NCI-H1092 (cell line): ENCODE data around the gene NOL6.
A peak's percentile ranks its signal among the peaks of the same experiment; 100 is the strongest.
"Not testable (repeated sequence)": the region's sequence is repeated elsewhere in the genome, so short reads cannot be mapped to it uniquely, and the experiment has no call there.

Source experiments
- DNase-seq: peaks from one replicate; lab custom pipeline; 2025; lab: John Stamatoyannopoulos, UW

Gene NOL6

DNA sequence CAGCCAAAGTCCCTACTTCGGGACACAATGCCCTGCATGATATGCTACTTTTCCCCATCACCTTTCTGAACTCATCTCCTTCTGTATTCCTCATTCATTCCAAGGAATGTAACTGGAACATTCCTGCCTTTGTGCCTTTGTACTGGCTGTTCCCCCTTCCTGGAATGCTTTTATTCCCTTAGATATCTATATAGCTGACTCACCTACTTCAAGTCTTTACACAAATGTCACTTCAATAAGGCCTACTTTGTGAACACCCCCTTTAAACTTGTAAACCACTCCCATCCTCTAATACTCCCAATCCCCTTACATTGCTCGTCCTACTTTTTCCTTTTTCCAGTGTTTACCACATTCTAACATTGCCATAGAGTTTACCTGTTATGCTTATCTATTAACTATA lies 2.4 kb downstream of the NOL6 start:
- DNase-seq, result no peak

- DNase-seq, result no peak
These were observed 3.8 kb downstream of the NOL6 start for GRCh38 chr9:33469891-33470290.

DNA sequence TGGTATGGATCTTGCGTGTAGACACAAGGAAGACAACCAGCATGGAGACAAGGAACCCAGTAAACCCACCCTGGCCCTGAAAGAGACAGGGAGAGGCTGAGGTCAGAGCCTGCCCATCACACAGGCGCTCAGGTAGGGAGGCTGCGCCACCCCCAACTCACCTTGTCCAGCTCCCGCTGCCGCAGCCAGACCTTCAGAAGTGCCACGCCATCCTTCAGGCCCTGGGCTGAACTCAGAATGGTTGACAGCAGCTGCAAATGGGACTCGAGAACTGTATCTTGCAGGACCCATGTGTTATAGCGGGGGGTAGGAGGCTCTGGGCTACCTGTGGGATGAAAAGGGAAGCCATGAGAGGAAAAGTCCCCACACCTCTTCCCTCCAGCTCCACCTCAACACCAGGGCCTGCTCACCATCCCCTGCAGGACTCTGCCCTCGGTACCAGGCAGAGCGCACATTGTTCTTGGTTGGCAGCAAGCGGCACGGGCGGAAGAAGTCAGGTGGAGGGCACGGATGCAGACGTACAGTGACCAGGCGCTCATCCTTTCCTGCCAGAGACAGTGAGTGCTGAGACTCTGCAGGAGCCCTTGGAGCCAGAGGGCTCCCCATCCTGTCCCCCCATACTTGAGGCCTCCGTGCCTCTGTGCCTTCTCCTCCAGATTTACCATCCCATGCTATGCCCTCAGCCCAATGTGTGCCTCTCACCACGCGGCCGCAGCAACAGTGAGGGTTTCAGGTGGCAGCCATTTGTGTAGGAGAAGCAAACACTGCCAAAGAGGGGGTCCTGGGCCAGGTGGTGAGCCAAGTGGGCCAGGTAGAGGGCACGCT lies 4.7 kb downstream of the NOL6 start:
- DNase-seq, result no peak

- no peak for DNase-seq
These were observed 5.5 kb downstream of the NOL6 start for GRCh38 chr9:33468215-33468730.

DNA sequence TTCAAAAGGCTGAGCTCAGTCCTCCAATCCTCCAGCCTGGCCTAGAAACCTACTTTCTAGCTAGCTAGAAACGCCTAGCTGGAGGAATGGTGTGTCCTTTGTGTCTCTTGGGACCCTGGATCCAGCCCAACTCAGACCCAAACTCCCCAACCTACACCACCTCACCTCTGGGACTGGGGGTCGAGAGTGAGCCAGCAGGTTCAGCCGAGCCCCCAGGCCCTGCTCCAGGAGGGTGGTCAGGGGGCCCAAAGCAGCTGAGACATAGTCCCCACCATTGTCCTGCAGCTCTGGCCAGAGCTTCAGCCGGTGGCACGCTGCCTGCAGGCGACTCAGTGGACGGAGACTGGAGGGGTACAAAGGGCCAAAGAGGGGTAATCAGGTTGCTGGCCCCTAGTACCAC lies 6.2 kb downstream of the NOL6 start:
- DNase-seq, result no peak

- peak; percentile 13 for DNase-seq
These were observed 6.9 kb downstream of the NOL6 start for GRCh38 chr9:33466565-33467495.

- DNase-seq, result no peak
These were observed 7.8 kb downstream of the NOL6 start for GRCh38 chr9:33465596-33466564.

DNA sequence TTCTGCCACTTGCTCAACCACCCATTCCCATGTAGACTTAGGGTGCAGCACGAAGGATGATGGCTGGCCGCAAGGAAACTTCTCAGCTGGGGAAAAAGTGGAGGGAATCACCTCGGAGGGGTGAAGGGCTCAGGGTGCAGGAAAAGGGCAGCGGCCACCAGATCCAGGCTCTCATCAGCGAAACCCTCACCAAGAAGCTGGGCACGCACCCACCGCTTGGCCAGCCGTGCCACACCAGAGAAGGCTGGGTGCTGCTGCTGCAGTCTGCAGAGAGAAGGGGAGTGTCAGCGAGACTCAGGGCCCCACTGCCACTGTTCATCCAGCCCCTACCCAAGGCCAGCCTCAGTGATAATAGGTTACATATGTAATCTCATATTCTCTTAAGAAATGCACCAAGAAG lies 8.6 kb downstream of the NOL6 start:
- no peak for DNase-seq

- DNase-seq, result no peak
These were observed 9.6 kb downstream of the NOL6 start for GRCh38 chr9:33464045-33464636.

- DNase-seq, result no peak
These were observed 10.6 kb downstream of the NOL6 start for GRCh38 chr9:33463151-33463550.

DNA sequence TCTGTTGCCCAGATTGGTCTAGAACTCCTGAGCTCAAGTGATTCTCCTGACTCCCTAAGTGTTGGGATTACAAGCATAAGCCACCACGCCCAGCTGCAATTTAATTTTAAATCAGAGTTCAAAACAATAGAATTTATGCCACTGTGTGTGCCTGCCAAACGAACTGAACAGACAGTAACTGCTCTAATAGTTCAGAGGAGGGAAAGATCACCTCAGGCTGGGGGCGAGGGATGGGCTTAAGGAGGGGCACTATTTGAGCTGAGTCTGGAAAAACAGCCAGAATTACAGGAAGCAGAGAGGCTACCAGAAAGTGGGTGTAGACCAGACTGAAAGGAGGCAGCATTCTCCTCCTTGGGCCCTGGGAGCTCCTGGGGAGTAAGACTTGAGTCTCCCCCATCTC lies 12.2 kb downstream of the NOL6 start:
- no peak for DNase-seq

- no peak for DNase-seq
These were observed 12.9 kb downstream of the NOL6 start for GRCh38 chr9:33460854-33461253.

- DNase-seq, result no peak
These were observed 14.6 kb downstream of the NOL6 start for GRCh38 chr9:33459115-33459514.

DNA sequence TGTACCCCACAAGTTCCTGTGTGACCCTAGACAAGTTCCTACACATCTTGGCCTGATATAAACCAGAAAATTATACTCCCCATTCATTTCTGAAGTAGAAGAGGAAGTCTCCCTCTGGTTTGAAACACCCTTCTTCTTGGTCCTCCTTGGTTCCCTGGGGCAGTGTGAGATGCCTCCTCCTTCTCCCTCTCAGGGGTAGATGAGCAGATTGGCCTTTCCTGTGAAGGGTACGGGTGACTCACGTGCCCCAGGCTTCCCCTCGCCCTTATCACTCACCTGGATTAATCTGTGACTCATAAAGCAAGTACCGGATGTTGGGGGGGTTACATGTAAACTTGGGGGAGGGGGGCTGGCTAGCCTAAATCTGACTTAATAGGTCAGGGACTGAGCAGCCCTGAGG lies 15.3 kb downstream of the NOL6 start:
- DNase-seq, result no peak

GRCh38 chr9:33455945-33456344 lies 17.8 kb downstream of the NOL6 start:
- no peak for DNase-seq

DNA sequence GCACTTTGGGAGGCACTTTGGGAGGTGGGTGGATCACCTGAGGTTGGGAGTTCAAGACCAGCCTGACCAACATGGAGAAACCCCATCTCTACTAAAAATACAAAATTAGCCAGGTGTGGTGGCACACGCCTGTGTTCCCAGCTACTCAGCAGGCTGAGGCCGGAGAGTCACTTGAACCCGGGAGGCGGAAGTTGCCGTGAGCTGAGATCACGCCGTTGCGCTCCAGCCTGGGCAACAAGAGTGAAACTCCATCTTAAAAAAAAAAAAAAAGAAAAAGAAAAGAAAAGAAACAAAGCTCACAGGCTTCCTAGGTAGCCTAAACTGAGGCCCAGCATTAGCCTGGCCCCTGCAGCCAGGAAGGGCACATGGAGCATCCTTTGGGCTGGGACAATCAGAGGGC lies 18.3 kb downstream of the NOL6 start:
- not testable (repeated sequence) for DNase-seq

DNA sequence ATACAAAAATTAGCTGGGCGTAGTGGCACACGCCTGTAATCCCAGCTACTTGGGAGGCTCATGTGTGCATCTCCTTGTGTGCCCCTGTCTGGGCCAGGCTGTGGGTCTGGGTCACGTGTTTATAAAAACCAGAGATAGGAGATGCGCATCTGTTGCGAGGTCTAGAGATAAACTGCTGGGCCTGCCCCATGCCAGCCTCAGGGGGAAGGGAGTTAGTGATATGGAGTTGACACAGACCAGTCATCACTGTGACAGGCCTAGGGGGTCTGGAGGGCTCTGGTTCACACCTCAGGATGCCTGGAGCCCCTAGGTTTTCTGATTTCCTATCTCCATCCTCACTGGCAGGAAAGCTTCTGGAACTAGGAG lies 19.1 kb downstream of the NOL6 start:
- not testable (repeated sequence) for DNase-seq

GRCh38 chr9:33453999-33454660 lies 19.6 kb downstream of the NOL6 start:
- DNase-seq, result no peak

GRCh38 chr9:33453286-33453860 lies 20.4 kb downstream of the NOL6 start:
- DNase-seq, result no peak

GRCh38 chr9:33452828-33453271 lies 20.9 kb downstream of the NOL6 start:
- peak; percentile 22 for DNase-seq
